ENCODE measurements around the gene DIAPH1.
A peak's percentile ranks its signal among the peaks of the same experiment; 100 is the strongest.

Gene DIAPH1

GRCh38 chr5:141618804-141619554, at the start of gene DIAPH1:
DIAPH1 (minus strand) TSS chr5:141619000; CDS start chr5:141618914, 86 bp downstream.
- Histone ChIP-seq H3K27ac (ENCODE audit: low read length) (peak within 1 kb of the TSS; percentile 60), H2AFZ (ENCODE audit: low read length) (peak within 1 kb of the TSS; percentile 69)

GRCh38 chr5:141665995-141666940, 47.5 kb upstream of the DIAPH1 start:
- Histone ChIP-seq H3K36me3 (replicated peaks; ENCODE audit: insufficient read depth, low read length) (no peaks in the 10 kb centered on the region), H2AFZ (ENCODE audit: low read length) (no peak overlapping the region), H4K20me1 (ENCODE audit: insufficient read depth, low read length) (no peaks in the 10 kb centered on the region), H3F3A (ENCODE audit: insufficient read depth, low read length) (no peaks in the 10 kb centered on the region), H3K27me3 (replicated peaks; ENCODE audit: insufficient read depth, low read length) (no peaks in the 10 kb centered on the region), H3K4me3 (ENCODE audit: low read length) (no peak overlapping the region), H3K4me2 (ENCODE audit: low read depth, low read length) (no peak overlapping the region), H3K79me2 (ENCODE audit: low read length) (no peaks in the 10 kb centered on the region), H3K27ac (ENCODE audit: low read length) (no peak overlapping the region), H3K4me1 (ENCODE audit: low read length) (no peaks in the 10 kb centered on the region), H3K9me3 (replicated peaks; ENCODE audit: insufficient read depth, low read length) (no peaks in the 10 kb centered on the region), H3K9ac (ENCODE audit: low read length) (no peak overlapping the region), H3K9me2 (replicated peaks; ENCODE audit: insufficient read depth, low read length) (no peaks in the 10 kb centered on the region)
- TF ChIP-seq EZH2 (optimal IDR thresholded peaks at IDR 0.05; ENCODE audit: low read depth, low read length) (no peak), EZH2phosphoT487 (IDR thresholded peaks at IDR 0.05; ENCODE audit: low read length) (no peak), CTCF (IDR thresholded peaks at IDR 0.05; ENCODE audit: low read length) (no peak)
- DNase-seq: no peak

More at GRCh38 chr5:141618804-141619554, at the start of gene DIAPH1:
- no peak for TF ChIP-seq EZH2 (optimal IDR thresholded peaks at IDR 0.05; ENCODE audit: low read depth, low read length)
- TF ChIP-seq CTCF (IDR thresholded peaks at IDR 0.05; ENCODE audit: low read length): peak; percentile 96
- Histone ChIP-seq H3K4me3 (ENCODE audit: low read length) (peak within 1 kb of the TSS; percentile 85), H3K4me2 (ENCODE audit: low read depth, low read length) (peak within 1 kb of the TSS; percentile 77), H3K36me3 (replicated peaks; ENCODE audit: insufficient read depth, low read length) (0 out of 2 replicates have a peak, but pooled peaks cover 3% of the 10 kb centered on the region), H3K9me2 (replicated peaks; ENCODE audit: insufficient read depth, low read length) (no peaks in the 10 kb centered on the region), H3K79me2 (ENCODE audit: low read length) (peaks cover 46% of the 10 kb centered on the region), H3F3A (ENCODE audit: insufficient read depth, low read length) (peaks cover 38% of the 10 kb centered on the region), H4K20me1 (ENCODE audit: insufficient read depth, low read length) (no peaks in the 10 kb centered on the region; the same call in 1 of the 2 replicates), H3K4me1 (ENCODE audit: low read length) (peaks cover 31% of the 10 kb centered on the region), H3K27me3 (replicated peaks; ENCODE audit: insufficient read depth, low read length) (no peaks in the 10 kb centered on the region), H3K9ac (ENCODE audit: low read length) (peak within 1 kb of the TSS; percentile 90), H3K9me3 (replicated peaks; ENCODE audit: insufficient read depth, low read length) (no peaks in the 10 kb centered on the region)
- peak; percentile 98 for DNase-seq

- Histone ChIP-seq H3K4me3 (ENCODE audit: low read length) (no peak overlapping the region), H3K4me1 (ENCODE audit: low read length) (no peaks in the 10 kb centered on the region), H3K9me2 (replicated peaks; ENCODE audit: insufficient read depth, low read length) (no peaks in the 10 kb centered on the region), H3K9ac (ENCODE audit: low read length) (no peak overlapping the region), H3K36me3 (replicated peaks; ENCODE audit: insufficient read depth, low read length) (no peaks in the 10 kb centered on the region), H3K4me2 (ENCODE audit: low read depth, low read length) (no peak overlapping the region), H2AFZ (ENCODE audit: low read length) (peak overlapping the region; percentile 39; the same call in 1 of the 2 replicates), H3F3A (ENCODE audit: insufficient read depth, low read length) (no peaks in the 10 kb centered on the region), H3K27me3 (replicated peaks; ENCODE audit: insufficient read depth, low read length) (no peaks in the 10 kb centered on the region), H3K79me2 (ENCODE audit: low read length) (no peaks in the 10 kb centered on the region), H4K20me1 (ENCODE audit: insufficient read depth, low read length) (no peaks in the 10 kb centered on the region), H3K27ac (ENCODE audit: low read length) (no peak overlapping the region), H3K9me3 (replicated peaks; ENCODE audit: insufficient read depth, low read length) (no peaks in the 10 kb centered on the region)
- TF ChIP-seq EZH2phosphoT487 (IDR thresholded peaks at IDR 0.05; ENCODE audit: low read length): no peak
- no peak for TF ChIP-seq EZH2 (optimal IDR thresholded peaks at IDR 0.05; ENCODE audit: low read depth, low read length)
- peak; percentile 94 for TF ChIP-seq CTCF (IDR thresholded peaks at IDR 0.05; ENCODE audit: low read length)
- DNase-seq: peak; percentile 55
Measured at GRCh38 chr5:141664733-141665461, 46.1 kb upstream of the DIAPH1 start.
